VCaP (cell line): ENCODE results near the gene FBXW7.

Experiments used
- H3K27ac ChIP-seq: fragments of 450-650 bp; 2 replicates; pipeline ENCODE4 v1.5.1; 2017
- CTCF ChIP-seq: fragments of 450-650 bp; conservative IDR thresholded peaks from 2 replicates; pipeline ENCODE4 v1.5.1; 2017; ENCODE audit warnings: mild to moderate bottlenecking, moderate library complexity

FBXW7 gene

GRCh38 chr4:152523731-152524130 is 12.2 kb downstream of the FBXW7 start:
- no peak overlapping the region for H3K27ac ChIP-seq
- TF ChIP-seq CTCF, result no peak

GRCh38 chr4:152522754-152523153 is 13.1 kb downstream of the FBXW7 start:
- TF ChIP-seq CTCF, result no peak
- no peak overlapping the region for H3K27ac ChIP-seq

GRCh38 chr4:152522245-152522644 is 13.6 kb downstream of the FBXW7 start:
- no peak for TF ChIP-seq CTCF
- H3K27ac ChIP-seq, result no peak overlapping the region

- no peak for TF ChIP-seq CTCF
- H3K27ac ChIP-seq, result no peak overlapping the region
Measured at GRCh38 chr4:152516156-152516555, 19.7 kb downstream of the FBXW7 start.

GRCh38 chr4:152515678-152516077 is 20.2 kb downstream of the FBXW7 start:
- no peak for TF ChIP-seq CTCF
- H3K27ac ChIP-seq, result no peak overlapping the region

- TF ChIP-seq CTCF, result no peak
- H3K27ac ChIP-seq, result no peak overlapping the region
Measured at GRCh38 chr4:152514356-152514755, 21.5 kb downstream of the FBXW7 start.

- no peak overlapping the region for H3K27ac ChIP-seq
- TF ChIP-seq CTCF, result no peak
Measured at GRCh38 chr4:152513078-152513477, 22.8 kb downstream of the FBXW7 start.

GRCh38 chr4:152512483-152512882 is 23.4 kb downstream of the FBXW7 start:
- TF ChIP-seq CTCF, result no peak
- H3K27ac ChIP-seq, result no peak overlapping the region
